PC-3 (cell line): ENCODE results near the gene PRSS12. TPM values are rescaled to one million over a fixed set of nuclear protein-coding genes. Genes with fewer than 3 reads are reported as not detected.

Source experiments
- ATAC-seq: fragments of 200-7000 bp; cut with Tn5 transposase; 2 replicates; pipeline ENCODE4 v1.9.1; 2020; ENCODE audit warnings: mild to moderate bottlenecking, moderate library complexity
- BruUV-seq: library from RNA; stranded (reverse); fragments of 400-500 nt; replicated peaks from 2 replicates; lab custom pipeline; 2021; lab: Mats Ljungman, UMichigan
- CTCF ChIA-PET: fragments of 300-600 bp; sonication (Branson Sonifier 250); formaldehyde crosslinking; loops from one replicate; lab custom pipeline; 2022; ENCODE audit warnings: antibody characterized with exemption; lab: Charles Lee
- POLR2A ChIA-PET: fragments of 300-600 bp; sonication (Branson Sonifier 250); formaldehyde crosslinking; loops from one replicate; lab custom pipeline; 2022; ENCODE audit warnings: antibody characterized with exemption; ENCODE audit not compliant: unreplicated experiment; lab: Charles Lee
- DNase-seq: peaks from one replicate; pipeline ENCODE4 v3.0.0-alpha.2; 2015
- H2AFZ ChIP-seq: fragments of 300-600 bp; sonication (generic); 2 replicates; pipeline ENCODE4 v1.6.0; 2016; ENCODE audit warnings: antibody characterized with exemption, low read length
- H3F3A ChIP-seq: fragments of 300-600 bp; sonication (generic); one replicate; pipeline ENCODE4 v1.6.0; 2017; ENCODE audit warnings: antibody characterized with exemption, low read length, control low read depth, mild to moderate bottlenecking; ENCODE audit not compliant: unreplicated experiment
- H3K27ac ChIP-seq: fragments of 300-600 bp; sonication (generic); 2 replicates; pipeline ENCODE4 v1.5.1; 2016; ENCODE audit warnings: mild to moderate bottlenecking, low read length
- H3K27me3 ChIP-seq: fragments of 300-600 bp; sonication (generic); 2 replicates; pipeline ENCODE4 v1.6.1; 2016; ENCODE audit warnings: low read length, mixed read lengths
- H3K36me3 ChIP-seq: fragments of 300-600 bp; sonication (generic); 2 replicates; pipeline ENCODE4 v1.6.1; 2016; ENCODE audit warnings: low read depth, mixed run types, low read length, mixed read lengths
- H3K4me1 ChIP-seq: fragments of 300-600 bp; sonication (generic); 2 replicates; pipeline ENCODE4 v1.5.1; 2016; ENCODE audit warnings: low read length; ENCODE audit not compliant: insufficient read depth
- H3K4me2 ChIP-seq: fragments of 300-600 bp; sonication (generic); 2 replicates; pipeline ENCODE4 v1.6.0; 2016; ENCODE audit warnings: low read length
- H3K4me3 ChIP-seq: fragments of 300-600 bp; sonication (generic); 2 replicates; pipeline ENCODE4 v1.5.1; 2016; ENCODE audit warnings: mild to moderate bottlenecking, low read length, mixed read lengths
- H3K79me2 ChIP-seq: fragments of 300-600 bp; sonication (generic); 2 replicates; pipeline ENCODE4 v1.6.1; 2017; ENCODE audit warnings: low read length, mixed read lengths
- H3K9ac ChIP-seq: fragments of 300-600 bp; sonication (generic); 2 replicates; pipeline ENCODE4 v1.6.0; 2016; ENCODE audit warnings: mild to moderate bottlenecking, low read length
- H3K9me2 ChIP-seq: fragments of 300-600 bp; sonication (generic); replicated peaks from 2 replicates; pipeline ENCODE4 v1.6.1; 2016; ENCODE audit warnings: mixed run types, low read length, mixed read lengths
- H3K9me3 ChIP-seq: fragments of 300-600 bp; sonication (generic); 2 replicates; pipeline ENCODE4 v1.6.1; 2016; ENCODE audit warnings: low read length, mixed read lengths
- H4K20me1 ChIP-seq: fragments of 300-600 bp; sonication (generic); 2 replicates; pipeline ENCODE4 v1.6.1; 2016; ENCODE audit warnings: low read length, mixed read lengths
- CTCF ChIP-seq: fragments of 300-600 bp; sonication (generic); conservative IDR thresholded peaks from 2 replicates; pipeline ENCODE4 v1.5.1; 2017; ENCODE audit warnings: antibody characterized with exemption, low read depth, mild to moderate bottlenecking, low read length
- EZH2 ChIP-seq: fragments of 300-600 bp; sonication (generic); IDR thresholded peaks from one replicate; pipeline ENCODE4 v1.6.1; 2017; ENCODE audit warnings: antibody characterized with exemption, mild to moderate bottlenecking, low read length; ENCODE audit not compliant: unreplicated experiment
- EZH2phosphoT487 ChIP-seq: fragments of 300-600 bp; sonication (generic); IDR thresholded peaks from 2 replicates; pipeline ENCODE4 v1.6.1; 2018; ENCODE audit warnings: mild to moderate bottlenecking, antibody characterized with exemption, low read length, borderline replicate concordance
- intact Hi-C: fragments of 100-400 bp; cut with micrococcal nuclease; formaldehyde crosslinking; loops from 2 replicates; pipeline ENCODE4 v1.9.0; 2023
- total RNA-seq: library from RNA; depleted of rRNA; stranded (reverse); fragments of >200 nt; gene quantifications from 2 replicates; pipeline ENCODE4 v1.2.3, GENCODE V29; 2014

PRSS12 gene
- total RNA-seq, 1 experiment from 2014 or later: 1.5 TPM

GRCh38 chr4:118361192-118361591 is 8.4 kb upstream of the PRSS12 start:
- Histone ChIP-seq H3K4me2 (no peak overlapping the region), H3K4me3 (no peak overlapping the region), H2AFZ (no peak overlapping the region), H3K9me3 (no peaks in the 10 kb centered on the region), H3K36me3 (no peaks in the 10 kb centered on the region), H3K9me2 (no peaks in the 10 kb centered on the region), H3K4me1 (no peaks in the 10 kb centered on the region), H4K20me1 (no peaks in the 10 kb centered on the region), H3K9ac (no peak overlapping the region), H3K79me2 (no peaks in the 10 kb centered on the region), H3F3A (no peaks in the 10 kb centered on the region), H3K27me3 (no peaks in the 10 kb centered on the region), H3K27ac (no peak overlapping the region)
- ATAC-seq (no peak), DNase-seq (no peak)
- BruUV-seq: no TSS peak
- POLR2A ChIA-PET: no interaction called here
- no peak for TF ChIP-seq EZH2phosphoT487
- no peak for TF ChIP-seq CTCF
- TF ChIP-seq EZH2: no peak
- CTCF ChIA-PET: no interaction called here
- intact Hi-C loops: no loop called here

GRCh38 chr4:118360106-118360505 is 7.3 kb upstream of the PRSS12 start:
- no peak overlapping the region for H3K4me2 ChIP-seq
- no peaks in the 10 kb centered on the region for H3K27me3 ChIP-seq
- no peaks in the 10 kb centered on the region for H3F3A ChIP-seq
- H3K4me1 ChIP-seq: no peaks in the 10 kb centered on the region
- no peaks in the 10 kb centered on the region for H3K9me3 ChIP-seq
- H3K9me2 ChIP-seq: no peaks in the 10 kb centered on the region
- ATAC-seq: no peak
- BruUV-seq: no TSS peak
- H3K4me3 ChIP-seq: no peak overlapping the region
- TF ChIP-seq EZH2 (no peak), EZH2phosphoT487 (no peak), CTCF (no peak)
- no peak overlapping the region for H3K27ac ChIP-seq
- H3K9ac ChIP-seq: no peak overlapping the region
- ChIA-PET POLR2A (no interaction called here), CTCF (no interaction called here)
- DNase-seq: no peak
- no peak overlapping the region for H2AFZ ChIP-seq
- H3K79me2 ChIP-seq: no peaks in the 10 kb centered on the region
- intact Hi-C loops: no loop called here
- no peaks in the 10 kb centered on the region for H3K36me3 ChIP-seq
- no peaks in the 10 kb centered on the region for H4K20me1 ChIP-seq

DNA sequence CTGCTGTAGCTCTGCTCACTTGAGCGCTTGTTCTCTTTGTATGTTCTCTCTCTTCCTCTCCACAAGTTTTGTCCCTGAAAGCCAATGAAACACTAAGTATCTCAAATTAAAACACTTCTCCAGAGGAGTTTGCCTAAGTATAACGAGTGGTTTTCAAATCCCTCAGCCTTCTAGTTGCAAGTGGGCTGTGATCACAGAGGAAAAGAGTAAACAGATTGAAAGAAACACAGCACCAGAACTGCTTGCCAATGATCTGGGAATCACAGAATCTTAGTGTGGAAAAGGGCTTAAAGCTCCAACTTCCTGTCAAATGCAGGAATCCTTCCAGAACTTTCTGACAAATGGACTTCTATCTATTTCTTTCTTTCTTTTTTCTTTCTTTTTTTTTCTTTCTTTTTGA is 4.8 kb upstream of the PRSS12 start:
- Histone ChIP-seq H3F3A (no peaks in the 10 kb centered on the region), H2AFZ (no peak overlapping the region), H3K4me2 (no peak overlapping the region), H3K36me3 (no peaks in the 10 kb centered on the region), H3K27me3 (no peaks in the 10 kb centered on the region), H4K20me1 (no peaks in the 10 kb centered on the region), H3K4me3 (no peak overlapping the region), H3K79me2 (no peaks in the 10 kb centered on the region), H3K27ac (no peak overlapping the region), H3K9me2 (no peaks in the 10 kb centered on the region), H3K4me1 (no peaks in the 10 kb centered on the region), H3K9me3 (no peaks in the 10 kb centered on the region), H3K9ac (no peak overlapping the region)
- intact Hi-C loops: no loop called here
- ChIA-PET CTCF (no interaction called here), POLR2A (no interaction called here)
- BruUV-seq: no TSS peak
- no peak for ATAC-seq
- TF ChIP-seq EZH2 (no peak), EZH2phosphoT487 (no peak), CTCF (no peak)
- no peak for DNase-seq
